ENCODE measurements around the gene WDFY4.

WDFY4 gene

GRCh38 chr10:48802611-48803071 lies 118.0 kb downstream of the WDFY4 start:
- ATAC-seq: no peak

GRCh38 chr10:48803801-48804584 lies 119.3 kb downstream of the WDFY4 start:
- TF ChIP-seq ISL1 (CRISPR knock-in tag; IDR thresholded peaks at IDR 0.05) (no peak), PPARA (CRISPR knock-in tag; IDR thresholded peaks at IDR 0.05; ENCODE audit: borderline replicate concordance) (no peak)
- ATAC-seq: no peak

More at GRCh38 chr10:48802611-48803071, 118.0 kb downstream of the WDFY4 start:
- TF ChIP-seq, protein P1, sequence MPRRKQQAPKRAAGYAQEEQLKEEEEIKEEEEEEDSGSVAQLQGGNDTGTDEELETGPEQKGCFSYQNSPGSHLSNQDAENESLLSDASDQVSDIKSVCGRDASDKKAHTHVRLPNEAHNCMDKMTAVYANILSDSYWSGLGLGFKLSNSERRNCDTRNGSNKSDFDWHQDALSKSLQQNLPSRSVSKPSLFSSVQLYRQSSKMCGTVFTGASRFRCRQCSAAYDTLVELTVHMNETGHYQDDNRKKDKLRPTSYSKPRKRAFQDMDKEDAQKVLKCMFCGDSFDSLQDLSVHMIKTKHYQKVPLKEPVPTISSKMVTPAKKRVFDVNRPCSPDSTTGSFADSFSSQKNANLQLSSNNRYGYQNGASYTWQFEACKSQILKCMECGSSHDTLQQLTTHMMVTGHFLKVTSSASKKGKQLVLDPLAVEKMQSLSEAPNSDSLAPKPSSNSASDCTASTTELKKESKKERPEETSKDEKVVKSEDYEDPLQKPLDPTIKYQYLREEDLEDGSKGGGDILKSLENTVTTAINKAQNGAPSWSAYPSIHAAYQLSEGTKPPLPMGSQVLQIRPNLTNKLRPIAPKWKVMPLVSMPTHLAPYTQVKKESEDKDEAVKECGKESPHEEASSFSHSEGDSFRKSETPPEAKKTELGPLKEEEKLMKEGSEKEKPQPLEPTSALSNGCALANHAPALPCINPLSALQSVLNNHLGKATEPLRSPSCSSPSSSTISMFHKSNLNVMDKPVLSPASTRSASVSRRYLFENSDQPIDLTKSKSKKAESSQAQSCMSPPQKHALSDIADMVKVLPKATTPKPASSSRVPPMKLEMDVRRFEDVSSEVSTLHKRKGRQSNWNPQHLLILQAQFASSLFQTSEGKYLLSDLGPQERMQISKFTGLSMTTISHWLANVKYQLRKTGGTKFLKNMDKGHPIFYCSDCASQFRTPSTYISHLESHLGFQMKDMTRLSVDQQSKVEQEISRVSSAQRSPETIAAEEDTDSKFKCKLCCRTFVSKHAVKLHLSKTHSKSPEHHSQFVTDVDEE (CRISPR knock-in tag; IDR thresholded peaks at IDR 0.05): no peak
- no peak for TF ChIP-seq SNAI2 (CRISPR knock-in tag; IDR thresholded peaks at IDR 0.05)
- no peak for TF ChIP-seq BACH2 (CRISPR knock-in tag; IDR thresholded peaks at IDR 0.05; ENCODE audit: borderline replicate concordance)
- TF ChIP-seq CSDC2 (CRISPR knock-in tag; IDR thresholded peaks at IDR 0.05): no peak
- no peak for TF ChIP-seq TCF4 (CRISPR knock-in tag; IDR thresholded peaks at IDR 0.05; ENCODE audit: borderline replicate concordance)
- no peak for TF ChIP-seq TOX (CRISPR knock-in tag; IDR thresholded peaks at IDR 0.05; ENCODE audit: borderline replicate concordance)
- TF ChIP-seq, protein P2, sequence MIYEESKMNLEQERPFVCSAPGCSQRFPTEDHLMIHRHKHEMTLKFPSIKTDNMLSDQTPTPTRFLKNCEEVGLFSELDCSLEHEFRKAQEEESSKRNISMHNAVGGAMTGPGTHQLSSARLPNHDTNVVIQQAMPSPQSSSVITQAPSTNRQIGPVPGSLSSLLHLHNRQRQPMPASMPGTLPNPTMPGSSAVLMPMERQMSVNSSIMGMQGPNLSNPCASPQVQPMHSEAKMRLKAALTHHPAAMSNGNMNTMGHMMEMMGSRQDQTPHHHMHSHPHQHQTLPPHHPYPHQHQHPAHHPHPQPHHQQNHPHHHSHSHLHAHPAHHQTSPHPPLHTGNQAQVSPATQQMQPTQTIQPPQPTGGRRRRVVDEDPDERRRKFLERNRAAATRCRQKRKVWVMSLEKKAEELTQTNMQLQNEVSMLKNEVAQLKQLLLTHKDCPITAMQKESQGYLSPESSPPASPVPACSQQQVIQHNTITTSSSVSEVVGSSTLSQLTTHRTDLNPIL (CRISPR knock-in tag; IDR thresholded peaks at IDR 0.05; ENCODE audit: low read depth): no peak
- TF ChIP-seq ZNF565 (CRISPR knock-in tag; conservative IDR thresholded peaks at IDR 0.05; ENCODE audit: low read depth): no peak
- TF ChIP-seq, protein P3, sequence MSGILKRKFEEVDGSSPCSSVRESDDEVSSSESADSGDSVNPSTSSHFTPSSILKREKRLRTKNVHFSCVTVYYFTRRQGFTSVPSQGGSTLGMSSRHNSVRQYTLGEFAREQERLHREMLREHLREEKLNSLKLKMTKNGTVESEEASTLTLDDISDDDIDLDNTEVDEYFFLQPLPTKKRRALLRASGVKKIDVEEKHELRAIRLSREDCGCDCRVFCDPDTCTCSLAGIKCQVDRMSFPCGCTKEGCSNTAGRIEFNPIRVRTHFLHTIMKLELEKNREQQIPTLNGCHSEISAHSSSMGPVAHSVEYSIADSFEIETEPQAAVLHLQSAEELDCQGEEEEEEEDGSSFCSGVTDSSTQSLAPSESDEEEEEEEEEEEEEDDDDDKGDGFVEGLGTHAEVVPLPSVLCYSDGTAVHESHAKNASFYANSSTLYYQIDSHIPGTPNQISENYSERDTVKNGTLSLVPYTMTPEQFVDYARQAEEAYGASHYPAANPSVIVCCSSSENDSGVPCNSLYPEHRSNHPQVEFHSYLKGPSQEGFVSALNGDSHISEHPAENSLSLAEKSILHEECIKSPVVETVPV (CRISPR knock-in tag; IDR thresholded peaks at IDR 0.05): no peak
- no peak for TF ChIP-seq ISL1 (CRISPR knock-in tag; IDR thresholded peaks at IDR 0.05)
- no peak for TF ChIP-seq GLIS3 (CRISPR knock-in tag; IDR thresholded peaks at IDR 0.05)
- TF ChIP-seq RARB (CRISPR knock-in tag; IDR thresholded peaks at IDR 0.05): no peak
- TF ChIP-seq PPARA (CRISPR knock-in tag; IDR thresholded peaks at IDR 0.05; ENCODE audit: borderline replicate concordance): no peak
- TF ChIP-seq OSR1 (CRISPR knock-in tag; IDR thresholded peaks at IDR 0.05): no peak
- TF ChIP-seq ESRRG (CRISPR knock-in tag; IDR thresholded peaks at IDR 0.05): no peak
- TF ChIP-seq ZNF8 (CRISPR knock-in tag; IDR thresholded peaks at IDR 0.05): no peak
- TF ChIP-seq, protein P4, sequence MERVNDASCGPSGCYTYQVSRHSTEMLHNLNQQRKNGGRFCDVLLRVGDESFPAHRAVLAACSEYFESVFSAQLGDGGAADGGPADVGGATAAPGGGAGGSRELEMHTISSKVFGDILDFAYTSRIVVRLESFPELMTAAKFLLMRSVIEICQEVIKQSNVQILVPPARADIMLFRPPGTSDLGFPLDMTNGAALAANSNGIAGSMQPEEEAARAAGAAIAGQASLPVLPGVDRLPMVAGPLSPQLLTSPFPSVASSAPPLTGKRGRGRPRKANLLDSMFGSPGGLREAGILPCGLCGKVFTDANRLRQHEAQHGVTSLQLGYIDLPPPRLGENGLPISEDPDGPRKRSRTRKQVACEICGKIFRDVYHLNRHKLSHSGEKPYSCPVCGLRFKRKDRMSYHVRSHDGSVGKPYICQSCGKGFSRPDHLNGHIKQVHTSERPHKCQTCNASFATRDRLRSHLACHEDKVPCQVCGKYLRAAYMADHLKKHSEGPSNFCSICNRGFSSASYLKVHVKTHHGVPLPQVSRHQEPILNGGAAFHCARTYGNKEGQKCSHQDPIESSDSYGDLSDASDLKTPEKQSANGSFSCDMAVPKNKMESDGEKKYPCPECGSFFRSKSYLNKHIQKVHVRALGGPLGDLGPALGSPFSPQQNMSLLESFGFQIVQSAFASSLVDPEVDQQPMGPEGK (CRISPR knock-in tag; IDR thresholded peaks at IDR 0.05; ENCODE audit: borderline replicate concordance): no peak
- TF ChIP-seq ZNF70 (CRISPR knock-in tag; IDR thresholded peaks at IDR 0.05): no peak
- TF ChIP-seq, protein P5, sequence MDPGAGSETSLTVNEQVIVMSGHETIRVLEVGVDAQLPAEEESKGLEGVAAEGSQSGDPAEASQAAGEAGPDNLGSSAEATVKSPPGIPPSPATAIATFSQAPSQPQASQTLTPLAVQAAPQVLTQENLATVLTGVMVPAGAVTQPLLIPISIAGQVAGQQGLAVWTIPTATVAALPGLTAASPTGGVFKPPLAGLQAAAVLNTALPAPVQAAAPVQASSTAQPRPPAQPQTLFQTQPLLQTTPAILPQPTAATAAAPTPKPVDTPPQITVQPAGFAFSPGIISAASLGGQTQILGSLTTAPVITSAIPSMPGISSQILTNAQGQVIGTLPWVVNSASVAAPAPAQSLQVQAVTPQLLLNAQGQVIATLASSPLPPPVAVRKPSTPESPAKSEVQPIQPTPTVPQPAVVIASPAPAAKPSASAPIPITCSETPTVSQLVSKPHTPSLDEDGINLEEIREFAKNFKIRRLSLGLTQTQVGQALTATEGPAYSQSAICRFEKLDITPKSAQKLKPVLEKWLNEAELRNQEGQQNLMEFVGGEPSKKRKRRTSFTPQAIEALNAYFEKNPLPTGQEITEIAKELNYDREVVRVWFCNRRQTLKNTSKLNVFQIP (CRISPR knock-in tag; IDR thresholded peaks at IDR 0.05; ENCODE audit: borderline replicate concordance, low read depth): no peak
- no peak for TF ChIP-seq ZFP3 (CRISPR knock-in tag; IDR thresholded peaks at IDR 0.05)

DNA sequence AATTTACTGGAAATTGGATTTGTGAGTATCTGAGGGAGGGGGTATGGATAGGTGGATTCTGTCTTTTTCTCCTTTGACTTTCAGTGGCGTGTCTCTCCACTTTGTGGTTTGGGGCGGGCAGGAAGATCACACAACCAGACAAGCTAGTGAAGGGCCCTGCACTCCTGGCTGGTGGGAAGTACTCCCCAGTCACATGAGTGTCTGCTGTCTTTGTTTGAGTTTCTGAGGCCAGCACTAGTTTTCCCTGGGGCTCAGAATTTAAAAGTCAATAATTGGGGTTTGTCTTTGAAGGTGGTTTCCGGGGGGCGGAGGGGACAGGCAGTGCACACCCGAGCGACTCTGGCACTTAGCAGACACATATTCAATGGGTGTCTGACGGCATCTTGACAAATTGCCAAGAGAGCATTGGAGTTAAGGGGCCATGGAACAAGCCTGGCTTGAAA lies 120.1 kb downstream of the WDFY4 start:
- no peak for ATAC-seq
- TF ChIP-seq, protein P2 (CRISPR knock-in tag; IDR thresholded peaks at IDR 0.05; ENCODE audit: low read depth): no peak
- TF ChIP-seq OSR1 (CRISPR knock-in tag; IDR thresholded peaks at IDR 0.05): no peak
- no peak for TF ChIP-seq TOX (CRISPR knock-in tag; IDR thresholded peaks at IDR 0.05; ENCODE audit: borderline replicate concordance)
- TF ChIP-seq SNAI2 (CRISPR knock-in tag; IDR thresholded peaks at IDR 0.05): no peak
- TF ChIP-seq, protein P1 (CRISPR knock-in tag; IDR thresholded peaks at IDR 0.05): no peak
- no peak for TF ChIP-seq CSDC2 (CRISPR knock-in tag; IDR thresholded peaks at IDR 0.05)
- TF ChIP-seq ISL1 (CRISPR knock-in tag; IDR thresholded peaks at IDR 0.05): no peak
- no peak for TF ChIP-seq ESRRG (CRISPR knock-in tag; IDR thresholded peaks at IDR 0.05)
- no peak for TF ChIP-seq TCF4 (CRISPR knock-in tag; IDR thresholded peaks at IDR 0.05; ENCODE audit: borderline replicate concordance)
- TF ChIP-seq GLIS3 (CRISPR knock-in tag; IDR thresholded peaks at IDR 0.05): no peak
- TF ChIP-seq ZFP30 (CRISPR knock-in tag; IDR thresholded peaks at IDR 0.05): no peak
